Heart right ventricle (tissue), 16 donors: ENCODE measurements around the gene POC1B. TPM values are rescaled to one million over a fixed set of nuclear protein-coding genes. Genes with fewer than 3 reads are reported as not detected.

Source experiments
- ATAC-seq, 8 donors: fragments of 200-7000 bp; cut with Tn5 transposase; one replicate each; pipeline ENCODE4 v1.9.1; 2020; ENCODE audit warnings: mild to moderate bottlenecking in 8 of 8, moderate library complexity in 8 of 8, moderate number of reproducible peaks in 1 of 8
- DNase-seq, 2 donors: peaks; one replicate each; pipeline ENCODE4 v3.0.0-alpha.2; 2020
- H3K27ac ChIP-seq, 10 donors: fragments of 200-600 bp; sonication (generic) in 2 of 10; one replicate each; pipeline versions ENCODE4 v1.5.0 to v1.8.0; 2020 to 2022; ENCODE audit warnings: mild to moderate bottlenecking in 3 of 10
- H3K27me3 ChIP-seq, 7 donors: fragments of 200-600 bp; one replicate each; pipeline ENCODE4 v1.8.0; 2021 to 2022; ENCODE audit warnings: mild to moderate bottlenecking in 2 of 7
- H3K36me3 ChIP-seq, 9 donors: fragments of 200-600 bp; sonication (generic) in 1 of 9; one replicate each; pipeline versions ENCODE4 v1.5.0 to v1.8.0; 2020 to 2022; ENCODE audit warnings: mild to moderate bottlenecking in 2 of 9
- H3K4me1 ChIP-seq, 9 donors: fragments of 200-600 bp; sonication (generic) in 1 of 9; one replicate each; pipeline versions ENCODE4 v1.5.0 to v1.8.0; 2020 to 2022; ENCODE audit warnings: mild to moderate bottlenecking in 4 of 9
- H3K4me3 ChIP-seq, 10 donors: fragments of 200-600 bp; sonication (generic) in 2 of 10; one replicate each; pipeline versions ENCODE4 v1.5.0 to v1.8.0; 2020 to 2022; ENCODE audit warnings: mild to moderate bottlenecking in 7 of 10, moderate library complexity in 2 of 10
- H3K9me3 ChIP-seq, 11 donors: fragments of 200-600 bp in 10 of 11; sonication (generic) in 2 of 11; one replicate each; pipeline versions ENCODE4 v1.5.0 to v1.8.0; 2013 to 2022; ENCODE audit warnings: mild to moderate bottlenecking in 2 of 11, control low read depth in 1 of 11, moderate library complexity in 1 of 11
- CTCF ChIP-seq, 9 donors: fragments of 200-600 bp; sonication (generic) in 2 of 9; IDR thresholded peaks; one replicate each; pipeline versions ENCODE4 v1.5.0 to v1.8.0; 2021 to 2022; ENCODE audit warnings: antibody characterized with exemption in 9 of 9, mild to moderate bottlenecking in 5 of 9, moderate library complexity in 1 of 9
- WGBS, 2 donors: extraction: QIAGEN DNeasy Blood & Tissue Kit; methylation state at CpG; one replicate each; pipeline ENCODE4 v1.1.7; 2013; ENCODE audit warnings: inconsistent platforms in 1 of 2; 5-methylcytosine and 5-hydroxymethylcytosine counted together
- intact Hi-C, 10 donors: fragments of 100-400 bp; cut with DNase I; formaldehyde crosslinking; loops; one replicate each; pipeline versions ENCODE4 v1.11.1 to v1.14.2; 2022
- polyA plus RNA-seq, 2 donors: library from polyadenylated mRNA; stranded (reverse); fragments of 200-250 nt; gene quantifications; one replicate each; pipeline ENCODE4 v1.2.3, GENCODE V29; 2013
- total RNA-seq, 10 donors: library from RNA; stranded (reverse); fragmentation: NEBNext Ultra II Directional in 3 of 10; extraction: Animal tissue kit (Norgen Biotek cat#: 25700) in 3 of 10; gene quantifications; one replicate each; pipeline versions ENCODE4 v1.2.1 to v1.2.4, GENCODE V29; 2021 to 2023
- donor health status: Arrhythmogenic right ventricular cardiomyopathy.
- donor health status: ischemic (EF 13 %, LVEDD 7.1; RV severe dilation, severe dysfunction).
- donor health status: healthy with polysubstance abuse.
- donor health status: DM: no; HTN: yes; CAD: no.
- donor health status: DM: no; HTN: no; CAD: no.
- donor health status: ischemic (EF 25% LVEDD 6.9; RV normal size, moderate dysfunction).
- donor health status: ischemic (EF 25% LVEDD 5.7; RV mildly dilated, moderate dysfunction).
- donor health status: healthy.
- donor health status: DM: yes; HTN: yes; CAD: no.
- donor health status: Ischemic cardiomyopathy.
- donor health status: ischemic (EF 35%, LVEDD 5.7; RV mildly dilated, moderate dysfunction).
- donor health status: nonischemic (EF 11% LVEDD 7.7; RV severe dilation, severe dysfunction).
- donor health status: DM: yes; HTN: yes; CAD: no.
- donor health status: PGD.
- donor health status: ischemic (EF 29% LVEDD 5.4; RV normal size, mild dysfunction).
- donor health status: nonischemic (EF 23%, LVEDD 6.1; RV moderate dilation, normal function).

POC1B gene
- total and polyA plus RNA-seq, 12 donors, result 4.8 to 10.4 (median 8.0) TPM

DNA sequence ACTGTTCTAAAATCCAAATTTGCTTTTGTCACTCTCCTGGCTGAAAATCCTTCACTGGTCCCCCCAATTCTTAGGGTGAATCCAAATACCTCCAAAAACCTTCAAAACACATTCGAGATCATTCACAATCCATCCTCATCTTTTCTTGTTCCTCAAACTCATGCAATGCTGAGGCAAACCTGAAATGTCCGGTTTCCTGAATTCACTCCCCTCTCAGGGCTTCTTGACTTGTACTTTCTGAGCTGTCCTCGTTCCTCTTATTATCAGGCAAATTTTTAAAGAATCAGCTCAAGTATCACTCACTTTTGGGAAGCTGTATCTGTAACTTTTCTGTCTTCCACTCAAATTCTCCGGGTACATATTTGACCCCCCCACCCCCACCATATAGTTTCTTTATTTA is 88.6 kb downstream of the POC1B start:
- peaks cover 0 to 14% (median 0%) of the 10 kb centered on the region in 9 donors for H3K4me1 ChIP-seq
- no peaks in the 10 kb centered on the region for H3K27me3 ChIP-seq
- intact Hi-C loops, result no loop called here
- ATAC-seq, result no peak
- H3K4me3 ChIP-seq, result no peak overlapping the region
- H3K36me3 ChIP-seq, result no peaks in the 10 kb centered on the region
- TF ChIP-seq CTCF (IDR thresholded peaks at IDR 0.05), result no peak
- WGBS, 2 donors, result 89 to 96% methylated on average over 4 of the region's 4 CpGs
- no peak overlapping the region for H3K27ac ChIP-seq
- no peaks in the 10 kb centered on the region for H3K9me3 ChIP-seq
- no peak for DNase-seq

GRCh38 chr12:89436062-89436461 is 89.8 kb downstream of the POC1B start:
- H3K27ac ChIP-seq, result no peak overlapping the region
- no peaks in the 10 kb centered on the region for H3K27me3 ChIP-seq
- H3K36me3 ChIP-seq, result no peaks in the 10 kb centered on the region
- 92 to 95% methylated on average over 6 of the region's 6 CpGs for WGBS, 2 donors
- no peak for TF ChIP-seq CTCF (IDR thresholded peaks at IDR 0.05)
- H3K4me3 ChIP-seq, result no peak overlapping the region
- intact Hi-C loops, result no loop called here
- no peaks in the 10 kb centered on the region for H3K9me3 ChIP-seq
- H3K4me1 ChIP-seq, result peaks cover 0 to 14% (median 0%) of the 10 kb centered on the region in 9 donors
- ATAC-seq (no peak), DNase-seq (no peak)

GRCh38 chr12:89433634-89434033 is 92.2 kb downstream of the POC1B start:
- 85 to 88% methylated on average over 4 of the region's 4 CpGs for WGBS, 2 donors
- H3K27me3 ChIP-seq, result no peaks in the 10 kb centered on the region
- no peak overlapping the region for H3K4me3 ChIP-seq
- H3K4me1 ChIP-seq, result peaks cover 0 to 10% (median 0%) of the 10 kb centered on the region in 9 donors
- H3K36me3 ChIP-seq, result no peaks in the 10 kb centered on the region
- no peaks in the 10 kb centered on the region for H3K9me3 ChIP-seq
- intact Hi-C loops, result no loop called here
- ATAC-seq (no peak), DNase-seq (no peak)
- no peak overlapping the region for H3K27ac ChIP-seq
- no peak for TF ChIP-seq CTCF (IDR thresholded peaks at IDR 0.05)

- intact Hi-C loops, result no loop called here
- no peaks in the 10 kb centered on the region for H3K27me3 ChIP-seq
- DNase-seq, result no peak
- H3K36me3 ChIP-seq, result no peaks in the 10 kb centered on the region
- H3K27ac ChIP-seq, result no peak overlapping the region
- WGBS, 2 donors, result 98 to 100% methylated on average over 1 of the region's 1 CpG
- TF ChIP-seq CTCF (IDR thresholded peaks at IDR 0.05), result no peak
- H3K4me3 ChIP-seq, result no peak overlapping the region
- ATAC-seq, result no peak
- H3K9me3 ChIP-seq, result no peaks in the 10 kb centered on the region
- peaks cover 0 to 18% (median 0%) of the 10 kb centered on the region in 9 donors for H3K4me1 ChIP-seq
Measured at GRCh38 chr12:89432396-89432795, 93.5 kb downstream of the POC1B start.
